Astrocyte (in vitro differentiated cells and primary cell): ENCODE measurements around the gene FA2H.
"Not testable (repeated sequence)": the region's sequence is repeated elsewhere in the genome, so short reads cannot be mapped to it uniquely, and the experiment has no call there.

ENCODE experiments used
- CTCF ChIP-seq: IDR thresholded peaks from 2 replicates; pipeline ENCODE4 v1.5.1; 2011; ENCODE audit warnings: low read depth, mild to moderate bottlenecking, inconsistent platforms, low read length, moderate library complexity; ENCODE audit not compliant: insufficient read depth
- EZH2 ChIP-seq: IDR thresholded peaks from 2 replicates; pipeline ENCODE4 v1.6.1; 2012; ENCODE audit warnings: mild to moderate bottlenecking, low read length, inconsistent platforms; ENCODE audit not compliant: insufficient read depth

- not testable (repeated sequence) for TF ChIP-seq CTCF, EZH2
These were observed 105.7 kb downstream of the FA2H start for GRCh38 chr16:74668877-74669276.
